Measurements from ENCODE around the gene UROC1.
"Not testable (repeated sequence)": the region's sequence is repeated elsewhere in the genome, so short reads cannot be mapped to it uniquely, and the experiment has no call there.

The UROC1 gene

GRCh38 chr3:126547721-126548120 is 30.1 kb upstream of the UROC1 start:
- DNase-seq (ENCODE audit: low read depth in 1 of 2, low spot score in 1 of 2): no peak

- no peak for DNase-seq (ENCODE audit: low read depth in 1 of 2, low spot score in 1 of 2)
These were observed 29.1 kb upstream of the UROC1 start for GRCh38 chr3:126546549-126547239.

DNA sequence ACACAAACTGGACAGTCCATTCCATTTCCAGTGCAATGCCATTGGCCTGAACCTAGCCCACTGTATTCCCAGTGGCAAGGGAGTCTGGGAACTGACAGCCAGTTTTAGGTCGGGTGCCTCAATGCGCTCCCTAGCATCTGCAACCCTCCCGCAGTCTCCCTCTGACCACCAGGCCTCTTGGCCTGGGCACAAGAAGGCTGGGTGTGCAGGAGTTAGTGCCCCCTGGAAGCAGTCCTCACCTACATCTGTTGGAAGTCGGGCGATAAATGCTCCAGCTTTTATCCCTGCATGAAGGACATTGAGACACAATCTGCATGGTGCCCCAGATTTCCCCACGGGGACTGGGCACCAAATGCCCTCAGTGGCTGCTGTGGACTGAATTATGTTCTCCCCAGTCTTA is 28.4 kb upstream of the UROC1 start:
- DNase-seq (ENCODE audit: low read depth in 1 of 2, low spot score in 1 of 2): no peak

GRCh38 chr3:126545544-126545943 is 28.0 kb upstream of the UROC1 start:
- no peak for DNase-seq (ENCODE audit: low read depth in 1 of 2, low spot score in 1 of 2)

GRCh38 chr3:126544596-126545281 is 27.2 kb upstream of the UROC1 start:
- DNase-seq (ENCODE audit: low read depth in 1 of 2, low spot score in 1 of 2): no peak

DNA sequence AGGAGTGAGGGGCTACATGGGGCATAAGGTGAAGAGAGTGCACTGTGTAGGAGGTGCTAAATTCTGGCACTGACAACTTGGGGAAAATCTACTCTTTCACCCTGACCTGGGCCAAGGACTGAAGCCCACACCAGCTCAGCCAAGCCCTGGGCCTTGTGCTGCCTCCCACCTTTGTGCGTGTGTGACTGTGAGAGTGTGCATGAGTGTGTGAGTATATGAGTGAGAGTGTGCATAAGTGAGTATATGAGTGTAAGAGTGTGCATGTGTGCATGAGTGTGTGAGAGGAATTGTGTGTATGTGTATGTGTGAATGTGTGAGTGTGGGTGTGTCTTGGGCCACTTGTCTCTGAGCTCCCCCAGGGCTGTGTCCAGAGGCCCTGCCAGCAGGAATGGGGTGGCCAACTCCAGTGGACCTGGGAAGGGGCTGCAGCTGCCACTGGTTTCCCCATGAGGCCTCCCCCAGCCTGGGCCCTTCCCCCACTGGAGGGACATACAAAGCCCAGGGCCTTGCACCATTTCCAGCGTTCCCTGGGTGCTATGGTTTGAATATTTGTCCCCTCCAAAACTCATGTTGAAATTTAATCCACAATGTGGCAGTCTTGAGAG is 26.0 kb upstream of the UROC1 start:
- DNase-seq (ENCODE audit: low read depth in 1 of 2, low spot score in 1 of 2): no peak

- DNase-seq (ENCODE audit: low read depth in 1 of 2, low spot score in 1 of 2): no peak
These were observed 25.0 kb upstream of the UROC1 start for GRCh38 chr3:126542340-126543241.

GRCh38 chr3:126541628-126542339 is 24.2 kb upstream of the UROC1 start:
- DNase-seq (ENCODE audit: low read depth in 1 of 2, low spot score in 1 of 2): no peak

DNA sequence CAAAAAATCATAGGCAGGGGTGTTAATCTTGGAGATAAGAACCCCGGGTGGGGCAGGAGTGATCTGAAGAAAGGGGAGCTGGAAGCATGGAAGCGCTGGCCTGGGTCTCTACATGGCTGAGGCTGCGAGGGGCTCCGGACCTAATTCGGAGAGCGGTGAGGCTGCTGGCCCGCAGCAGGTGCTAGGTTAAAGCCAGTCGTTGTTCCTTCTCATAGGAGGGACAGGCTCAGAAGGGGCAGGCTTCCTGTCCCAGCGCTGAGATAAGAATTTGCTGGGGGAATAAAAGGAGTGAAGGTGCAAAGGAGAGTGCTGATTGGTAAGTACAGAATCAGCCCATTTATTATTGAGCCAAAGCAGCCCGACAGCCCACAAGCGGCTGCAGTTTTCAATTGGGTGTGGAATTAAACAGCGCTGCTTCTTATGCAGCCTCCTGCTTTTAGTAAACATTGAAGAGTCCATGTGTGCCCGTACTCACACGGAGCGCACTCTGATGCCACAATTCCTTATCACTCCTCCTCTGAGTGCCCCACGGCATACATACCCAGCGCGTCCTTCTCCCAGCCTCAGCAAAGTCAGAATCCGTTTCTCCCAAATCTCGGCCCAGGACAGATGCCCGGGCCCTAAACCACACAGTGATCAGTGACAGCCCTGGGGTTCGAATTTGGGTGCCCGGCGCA is 23.5 kb upstream of the UROC1 start:
- no peak for DNase-seq (ENCODE audit: low read depth in 1 of 2, low spot score in 1 of 2)

DNA sequence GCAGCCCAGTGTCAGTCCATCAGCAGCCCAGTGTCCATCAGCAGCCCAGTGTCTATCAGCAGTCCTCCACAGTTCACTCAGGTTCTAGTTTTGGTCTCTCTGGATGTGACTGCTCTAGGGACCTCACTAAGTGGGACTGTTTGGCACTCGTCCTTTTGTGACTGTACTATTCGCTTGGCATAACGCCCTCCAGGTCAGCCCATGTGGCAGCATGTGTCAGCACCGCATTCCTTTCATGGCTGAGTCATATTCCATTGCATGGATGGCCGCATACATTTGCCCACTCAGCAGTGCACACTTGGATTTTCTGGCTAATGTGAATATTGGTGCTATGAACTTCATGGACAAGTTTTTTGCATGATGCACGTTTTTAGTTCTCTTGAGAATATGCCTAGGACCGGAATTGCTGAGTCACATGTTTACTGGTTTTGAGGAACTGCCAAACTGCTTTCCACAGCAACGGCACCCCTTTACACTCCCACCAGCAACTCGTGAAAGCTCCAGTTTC is 22.8 kb upstream of the UROC1 start:
- no peak for DNase-seq (ENCODE audit: low read depth in 1 of 2, low spot score in 1 of 2)

DNA sequence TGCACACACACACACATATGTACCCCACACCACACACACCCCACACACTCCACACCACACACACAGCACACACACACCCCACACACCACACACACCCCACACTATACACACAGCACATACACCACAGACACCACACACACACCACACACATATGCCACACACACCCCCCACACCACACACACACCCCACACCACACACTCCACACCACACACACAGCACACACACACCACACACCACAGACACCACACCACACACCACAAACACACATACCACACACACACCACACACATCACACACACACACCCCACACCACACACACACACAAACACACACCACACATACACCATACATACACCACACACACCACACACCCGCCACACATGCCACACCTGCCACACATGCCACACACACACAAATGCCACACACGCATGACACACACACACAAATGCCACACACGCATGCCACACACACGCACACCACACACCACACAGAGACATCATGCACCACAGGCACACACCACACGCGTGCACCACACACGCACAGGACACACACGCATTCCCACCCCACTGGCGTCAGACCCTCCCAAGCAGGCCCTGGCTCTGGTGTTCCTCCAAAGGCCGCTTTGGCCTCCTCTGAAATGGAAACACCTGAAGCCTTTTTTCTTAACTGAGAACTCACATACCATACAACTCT is 22.1 kb upstream of the UROC1 start:
- no peak for DNase-seq (ENCODE audit: low read depth in 1 of 2, low spot score in 1 of 2)

- DNase-seq (ENCODE audit: low read depth in 1 of 2, low spot score in 1 of 2): no peak
These were observed 21.4 kb upstream of the UROC1 start for GRCh38 chr3:126538966-126539365.

GRCh38 chr3:126538316-126538715 is 20.7 kb upstream of the UROC1 start:
- no peak for DNase-seq (ENCODE audit: low read depth in 1 of 2, low spot score in 1 of 2)

DNA sequence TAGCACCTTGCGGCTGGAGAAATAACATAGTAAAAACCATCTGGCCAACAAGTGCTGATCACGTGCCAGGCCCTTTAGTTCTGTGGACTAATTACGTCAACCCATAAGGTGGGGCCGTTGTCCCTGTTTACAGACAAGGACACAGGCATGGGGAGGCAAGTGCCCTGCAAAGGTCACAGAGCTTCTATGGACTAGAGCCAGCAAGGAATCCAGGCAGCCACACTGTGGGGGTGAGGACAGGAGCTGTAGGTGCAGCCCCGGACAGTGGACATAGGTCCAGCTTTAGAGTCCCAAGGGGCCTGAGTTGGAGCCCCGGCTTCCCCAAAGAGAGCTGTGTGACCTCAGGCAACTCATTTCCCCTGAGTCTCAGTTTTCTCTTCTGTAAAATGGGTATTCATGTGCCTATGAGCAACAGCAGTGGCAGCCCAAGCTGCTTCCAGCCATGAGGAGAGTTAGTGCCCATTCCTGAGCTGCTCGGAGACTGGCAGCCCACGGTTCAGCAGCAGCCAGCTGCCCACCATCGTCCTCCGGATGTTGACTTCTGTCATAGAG is 20.2 kb upstream of the UROC1 start:
- no peak for DNase-seq (ENCODE audit: low read depth in 1 of 2, low spot score in 1 of 2)

GRCh38 chr3:126537116-126537729 is 19.6 kb upstream of the UROC1 start:
- DNase-seq (ENCODE audit: low read depth in 1 of 2, low spot score in 1 of 2): no peak

GRCh38 chr3:126536126-126536525 is 18.6 kb upstream of the UROC1 start:
- DNase-seq (ENCODE audit: low read depth in 1 of 2, low spot score in 1 of 2): no peak

DNA sequence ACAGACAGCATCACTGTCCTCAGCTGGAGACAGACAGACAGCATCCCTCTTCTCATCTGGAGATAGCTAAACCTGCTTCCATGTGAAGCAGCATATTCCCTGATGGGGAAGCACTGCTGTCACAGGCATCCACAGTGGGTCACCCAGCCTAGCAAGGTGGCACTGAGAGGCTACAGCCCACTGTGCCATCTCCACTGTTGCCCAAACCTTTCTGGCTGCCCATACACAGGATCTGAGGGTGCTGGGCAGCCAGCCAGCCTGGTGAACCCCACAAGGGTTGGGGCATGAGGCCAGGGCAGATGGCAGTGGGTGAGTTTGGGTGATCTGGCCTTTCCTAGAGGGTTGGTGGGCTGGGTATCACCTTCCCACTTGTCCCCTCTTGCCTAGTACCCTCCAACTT is 18.1 kb upstream of the UROC1 start:
- no peak for DNase-seq (ENCODE audit: low read depth in 1 of 2, low spot score in 1 of 2)

DNA sequence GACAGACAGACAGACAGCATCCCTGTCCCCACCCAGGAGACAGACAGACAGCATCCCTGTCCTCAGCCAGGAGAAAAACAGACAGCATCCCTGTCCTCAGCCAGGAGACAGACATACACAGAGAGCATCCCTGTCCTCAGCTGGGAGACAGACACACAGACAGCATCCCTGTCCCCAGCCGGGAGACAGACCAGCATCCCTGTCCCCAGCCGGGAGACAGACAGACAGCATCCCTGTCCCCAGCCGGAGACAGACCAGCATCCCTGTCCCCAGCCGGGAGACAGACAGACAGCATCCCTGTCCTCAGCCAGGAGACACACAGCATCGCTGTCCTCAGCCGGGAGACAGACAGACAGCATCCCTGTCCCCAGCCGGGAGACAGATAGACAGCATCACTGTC is 17.1 kb upstream of the UROC1 start:
- not testable (repeated sequence) for DNase-seq (ENCODE audit: low read depth in 1 of 2, low spot score in 1 of 2)

DNA sequence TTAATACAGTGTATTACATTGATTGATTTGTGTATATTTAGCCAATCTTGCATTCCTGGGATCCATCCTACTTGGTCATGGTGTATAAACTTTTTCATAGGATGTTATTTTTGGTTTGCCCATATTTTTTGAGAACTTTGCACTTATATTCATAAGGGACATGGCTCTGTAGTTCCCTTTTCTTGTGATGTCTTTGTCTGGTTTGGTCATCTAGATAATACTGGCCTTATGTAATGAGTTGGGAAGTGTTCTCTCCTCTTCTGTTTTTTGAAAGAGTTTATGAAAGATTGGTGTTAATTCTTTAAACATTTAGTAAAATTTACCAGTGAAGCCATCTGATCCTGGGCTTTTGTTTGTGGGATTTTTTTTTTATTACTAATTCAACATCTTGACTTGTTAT is 15.9 kb upstream of the UROC1 start:
- no peak for DNase-seq (ENCODE audit: low read depth in 1 of 2, low spot score in 1 of 2)

Data from activated T-helper 1 cell treated with anti-CD3 and anti-CD28 coated beads, Interleukin-2, amount 50 U/mL, for 16 hours (primary cell).